Breast epithelium (tissue), 3 donors: ENCODE data around the gene ADGRF1.

Source experiments
- CTCF ChIP-seq, 3 donors: fragments of 450-650 bp; IDR thresholded peaks; one replicate each; pipeline ENCODE4 v1.5.1; 2016 to 2017; ENCODE audit warnings: antibody characterized with exemption in 3 of 3, mild to moderate bottlenecking in 3 of 3, moderate library complexity in 3 of 3
- POLR2A ChIP-seq: fragments of 450-650 bp; IDR thresholded peaks from one replicate; pipeline ENCODE4 v1.6.1; 2016; ENCODE audit warnings: antibody characterized with exemption, mild to moderate bottlenecking, moderate library complexity
- POLR2AphosphoS5 ChIP-seq, 3 donors: sonication (generic); formaldehyde crosslinking; IDR thresholded peaks; one replicate each; pipeline ENCODE4 v1.6.1; 2017; ENCODE audit warnings: antibody characterized with exemption in 3 of 3

GRCh38 chr6:47090881-47091280 is 48.7 kb upstream of the ADGRF1 start:
- TF ChIP-seq CTCF (IDR thresholded peaks at IDR 0.05) (no peak), POLR2AphosphoS5 (IDR thresholded peaks at IDR 0.05) (no peak), POLR2A (no peak)
